ENCODE results near the gene TFDP2.

GRCh38 chr3:141998669-141999290 lies 150.6 kb downstream of the TFDP2 start:
- TF ChIP-seq CTCF (IDR thresholded peaks at IDR 0.05) (peak; percentile 35), EZH2 (IDR thresholded peaks at IDR 0.05; ENCODE audit: borderline replicate concordance, insufficient read depth, low read depth, low read length, poor library complexity, severe bottlenecking) (no peak)
